ENCODE results near the gene SUMO2.

GRCh38 chr17:75147878-75148546 is 34.7 kb downstream of the SUMO2 start:
- TF ChIP-seq EZH2 (IDR thresholded peaks at IDR 0.05; ENCODE audit: borderline replicate concordance, low read length): no peak
- TF ChIP-seq, protein P1, sequence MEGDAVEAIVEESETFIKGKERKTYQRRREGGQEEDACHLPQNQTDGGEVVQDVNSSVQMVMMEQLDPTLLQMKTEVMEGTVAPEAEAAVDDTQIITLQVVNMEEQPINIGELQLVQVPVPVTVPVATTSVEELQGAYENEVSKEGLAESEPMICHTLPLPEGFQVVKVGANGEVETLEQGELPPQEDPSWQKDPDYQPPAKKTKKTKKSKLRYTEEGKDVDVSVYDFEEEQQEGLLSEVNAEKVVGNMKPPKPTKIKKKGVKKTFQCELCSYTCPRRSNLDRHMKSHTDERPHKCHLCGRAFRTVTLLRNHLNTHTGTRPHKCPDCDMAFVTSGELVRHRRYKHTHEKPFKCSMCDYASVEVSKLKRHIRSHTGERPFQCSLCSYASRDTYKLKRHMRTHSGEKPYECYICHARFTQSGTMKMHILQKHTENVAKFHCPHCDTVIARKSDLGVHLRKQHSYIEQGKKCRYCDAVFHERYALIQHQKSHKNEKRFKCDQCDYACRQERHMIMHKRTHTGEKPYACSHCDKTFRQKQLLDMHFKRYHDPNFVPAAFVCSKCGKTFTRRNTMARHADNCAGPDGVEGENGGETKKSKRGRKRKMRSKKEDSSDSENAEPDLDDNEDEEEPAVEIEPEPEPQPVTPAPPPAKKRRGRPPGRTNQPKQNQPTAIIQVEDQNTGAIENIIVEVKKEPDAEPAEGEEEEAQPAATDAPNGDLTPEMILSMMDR (IDR thresholded peaks at IDR 0.05; ENCODE audit: low read length): no peak

Data from OCI-LY1 (cell line).